AG09309 (cell line): ENCODE results near the gene RPL14.
"Not testable (repeated sequence)": the region's sequence is repeated elsewhere in the genome, so short reads cannot be mapped to it uniquely, and the experiment has no call there.

ENCODE experiments used
- DNase-seq: peaks from one replicate; pipeline ENCODE4 v3.0.0-alpha.2; 2010; ENCODE audit warnings: low read depth
- H3K4me3 ChIP-seq: 2 replicates; pipeline ENCODE4 v1.5.1; 2011; ENCODE audit warnings: mild to moderate bottlenecking, low read depth, low read length, moderate library complexity; ENCODE audit not compliant: control insufficient read depth
- CTCF ChIP-seq: IDR thresholded peaks from 2 replicates; pipeline ENCODE4 v1.5.1; 2011; ENCODE audit warnings: mild to moderate bottlenecking, low read depth, low read length, inconsistent platforms; ENCODE audit not compliant: insufficient read depth, control insufficient read depth; ENCODE audit errors: missing control alignments

Gene RPL14

GRCh38 chr3:40452562-40452875 is 4.6 kb upstream of the RPL14 start:
- no peak for DNase-seq
- H3K4me3 ChIP-seq, result peak overlapping the region; percentile 91
- no peak for TF ChIP-seq CTCF

DNA sequence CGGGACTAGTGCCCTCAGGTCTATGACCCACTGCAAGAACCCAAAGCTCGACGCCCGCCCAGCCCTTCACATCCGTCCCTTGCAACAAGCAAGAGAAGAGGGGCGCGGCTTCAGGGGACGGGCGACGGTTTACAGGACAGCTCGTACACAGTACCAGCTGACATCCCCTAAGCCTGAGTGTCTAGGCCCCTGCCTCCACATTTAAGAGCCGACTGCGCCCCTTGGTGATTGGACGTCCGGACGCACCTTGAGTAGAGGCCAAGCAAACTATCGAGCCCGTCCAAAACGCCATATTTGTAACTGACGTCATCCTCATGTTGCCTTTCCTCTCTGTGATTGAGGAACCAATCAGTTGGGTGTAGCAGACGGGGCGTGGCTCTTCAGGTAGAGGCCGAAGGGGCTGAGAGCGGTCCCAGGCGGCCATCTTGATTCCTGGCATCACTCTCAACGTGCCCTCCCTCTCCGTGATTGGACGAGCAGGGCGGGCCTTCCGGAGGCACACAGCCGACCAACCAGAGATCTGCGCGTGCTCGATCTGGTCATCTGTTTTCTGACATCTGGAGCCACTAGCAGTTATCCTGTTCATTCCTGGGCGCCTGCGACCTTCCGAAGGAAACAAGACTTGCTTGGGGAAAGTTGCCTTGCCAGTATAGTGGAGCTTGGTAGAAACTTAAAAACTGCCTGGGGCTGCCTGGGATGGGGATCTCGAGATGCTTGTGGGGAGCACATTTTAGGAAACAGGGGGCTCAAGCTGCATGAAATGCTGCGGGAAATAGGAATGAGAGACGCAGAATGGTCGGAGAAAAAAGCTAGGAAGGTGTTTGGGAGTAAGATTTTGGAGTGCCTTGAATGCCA is 4.0 kb upstream of the RPL14 start:
- H3K4me3 ChIP-seq, result peak overlapping the region; percentile 91
- DNase-seq, result peak; percentile 92
- TF ChIP-seq CTCF, result no peak

GRCh38 chr3:40453933-40454332 is 3.2 kb upstream of the RPL14 start:
- TF ChIP-seq CTCF, result no peak
- DNase-seq, result no peak
- H3K4me3 ChIP-seq, result peak overlapping the region; percentile 91; the same call in 1 of the 2 replicates

DNA sequence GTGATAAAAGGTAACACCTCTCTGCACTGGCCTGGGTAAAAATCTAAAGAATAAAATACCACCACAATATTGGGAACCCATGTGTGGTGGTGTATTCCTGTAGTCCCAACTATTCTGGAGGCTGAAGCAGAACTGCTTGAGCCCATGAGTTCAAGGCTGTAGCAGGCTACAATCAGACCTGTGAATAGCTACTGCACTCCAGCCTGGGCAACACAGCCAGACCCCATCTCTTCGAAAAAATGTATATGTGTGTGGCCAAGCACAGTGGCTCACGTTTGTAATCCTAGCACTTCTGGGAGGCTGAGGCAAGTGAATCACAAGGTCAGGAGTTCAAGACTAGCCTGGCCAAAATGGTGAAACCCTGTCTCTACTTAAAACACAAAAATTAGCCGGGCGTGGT is 1.8 kb upstream of the RPL14 start:
- DNase-seq, result no peak
- no peak overlapping the region for H3K4me3 ChIP-seq
- no peak for TF ChIP-seq CTCF

DNA sequence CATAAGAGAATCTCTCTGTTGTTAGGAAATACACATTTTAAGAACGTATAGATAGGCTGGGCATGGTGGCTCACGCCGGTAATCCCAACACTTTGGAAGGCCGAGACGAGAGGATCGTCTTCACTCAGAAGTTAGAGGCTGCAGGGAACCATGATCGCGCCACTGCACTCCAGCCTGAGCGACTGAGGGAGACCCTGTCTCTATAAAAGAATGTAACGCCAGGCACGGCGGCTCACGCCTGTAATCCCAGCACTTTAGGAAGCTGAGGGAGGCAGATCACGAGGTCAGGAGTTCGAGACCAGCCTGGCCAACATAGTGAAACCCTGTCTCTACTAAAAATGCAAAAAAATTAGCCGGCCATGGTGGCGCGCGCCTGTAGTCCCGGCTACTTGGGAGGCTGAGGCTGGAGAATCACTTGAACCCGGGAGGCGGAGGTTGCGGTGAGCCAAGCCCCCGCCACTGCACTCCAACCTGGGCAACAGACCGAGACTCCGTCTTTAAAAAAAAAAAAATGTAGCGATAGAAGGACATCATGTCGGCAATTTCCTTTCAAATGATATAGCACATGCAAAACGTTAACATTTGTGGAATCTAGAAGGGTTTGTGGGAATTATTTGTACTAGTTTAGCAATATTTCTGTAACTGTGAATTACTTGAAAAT is 730 bp upstream of the RPL14 start:
- DNase-seq, result no peak
- no peak for TF ChIP-seq CTCF
- peak overlapping the region; percentile 84 for H3K4me3 ChIP-seq

GRCh38 chr3:40458473-40458872 is 1.3 kb downstream of the RPL14 start:
- H3K4me3 ChIP-seq, result peak overlapping the region; percentile 84
- no peak for TF ChIP-seq CTCF
- DNase-seq, result no peak

DNA sequence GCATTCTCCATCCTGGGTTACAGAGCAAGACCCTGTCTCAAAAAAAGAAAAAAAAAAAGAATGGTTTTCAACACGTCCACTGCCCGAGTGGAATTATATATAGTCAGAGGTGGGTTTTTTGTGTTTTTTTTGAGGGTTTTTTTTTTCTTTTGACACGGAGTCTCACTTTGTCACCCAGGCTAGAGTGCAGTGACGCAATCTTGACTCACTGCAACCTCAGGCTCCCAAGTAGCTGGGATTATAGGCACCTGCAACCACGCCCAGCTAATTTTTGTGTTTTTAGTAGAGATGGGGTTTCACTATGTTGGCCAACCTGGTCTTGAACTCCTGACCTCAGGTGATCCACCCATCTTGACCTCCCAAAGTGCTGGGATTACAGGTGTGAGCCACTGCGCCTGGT is 3.3 kb downstream of the RPL14 start:
- H3K4me3 ChIP-seq, DNase-seq: not testable (repeated sequence)
